GM12878 (cell line): ENCODE data around the gene PCDHGA7. TPM values are rescaled to one million over a fixed set of nuclear protein-coding genes. Genes with fewer than 3 reads are reported as not detected.

ENCODE experiments used
- ATAC-seq: fragments of 200-7000 bp; cut with Tn5 transposase; 3 replicates; pipeline ENCODE4 v1.9.1; 2020; ENCODE audit warnings: mild to moderate bottlenecking, moderate library complexity
- BruUV-seq: library from RNA; stranded (reverse); fragments of 400-500 nt; replicated peaks from 2 replicates; lab custom pipeline; 2021; lab: Mats Ljungman, UMichigan
- CTCF ChIA-PET: fragments of 300-600 bp; sonication (Branson Sonifier 250); formaldehyde crosslinking; extraction: SDS; loops from one replicate; lab custom pipeline; 2021; ENCODE audit warnings: inconsistent platforms; lab: Yijun Ruan, JAX
- POLR2A ChIA-PET: fragments of 350-600 bp; formaldehyde crosslinking; extraction: SDS; loops from one replicate; lab custom pipeline; 2021; ENCODE audit warnings: inconsistent platforms; lab: Charles Lee
- RAD21 ChIA-PET: fragments of 300-600 bp; sonication (Branson Sonifier 250); formaldehyde crosslinking; loops from one replicate; lab custom pipeline; 2023; ENCODE audit warnings: antibody characterized with exemption; ENCODE audit not compliant: unreplicated experiment; lab: Charles Lee
- SMC1A ChIA-PET: fragments of 300-600 bp; sonication (Branson Sonifier 250); formaldehyde crosslinking; loops from one replicate; lab custom pipeline; 2023; ENCODE audit not compliant: unreplicated experiment, uncharacterized antibody; lab: Charles Lee
- DNase-seq: peaks from one replicate; pipeline ENCODE4 v3.0.0-alpha.2; 2011; ENCODE audit warnings: low read depth, low spot score
- FAIRE-seq: peaks from 3 replicates; lab custom pipeline; 2011; peaks lifted over from hg19 to GRCh38; lab: Jason Lieb, UNC
- H2AFZ ChIP-seq: 2 replicates; pipeline ENCODE4 v1.6.0; 2011; ENCODE audit warnings: low read depth, low read length, control low read depth; ENCODE audit not compliant: control insufficient read depth
- H3K27ac ChIP-seq: 2 replicates; pipeline ENCODE4 v1.5.1; 2011; ENCODE audit warnings: control low read depth; ENCODE audit not compliant: control insufficient read depth, insufficient read depth
- H3K27me3 ChIP-seq, 2 experiments: replicated peaks in 1 of 2; 2 replicates each; pipeline versions ENCODE4 v1.6.0 to v1.6.1; 2011; ENCODE audit warnings: low read length in 1 of 2; ENCODE audit not compliant: control insufficient read depth in 2 of 2, insufficient read depth in 2 of 2
- H3K36me3 ChIP-seq, 2 experiments: 2 replicates each; pipeline ENCODE4 v1.5.1; 2011; ENCODE audit warnings: low read length in 1 of 2; ENCODE audit not compliant: control insufficient read depth in 2 of 2, insufficient read depth in 2 of 2
- H3K4me1 ChIP-seq: 2 replicates; pipeline ENCODE4 v1.6.1; 2011; ENCODE audit warnings: mild to moderate bottlenecking, low read length, moderate library complexity, mixed read lengths; ENCODE audit not compliant: control insufficient read depth, insufficient read depth
- H3K4me2 ChIP-seq: 2 replicates; pipeline ENCODE4 v1.6.0; 2011; ENCODE audit warnings: control low read depth; ENCODE audit not compliant: control insufficient read depth, insufficient read depth
- H3K4me3 ChIP-seq: fragments of 200-600 bp; sonication (generic); 2 replicates; pipeline ENCODE4 v1.5.1; 2016
- H3K79me2 ChIP-seq: 2 replicates; pipeline ENCODE4 v1.6.0; 2011; ENCODE audit warnings: low read length; ENCODE audit not compliant: control insufficient read depth, insufficient read depth
- H3K9ac ChIP-seq: 2 replicates; pipeline ENCODE4 v1.8.0; 2011; ENCODE audit warnings: low read length, control low read depth, mixed read lengths; ENCODE audit not compliant: control insufficient read depth, insufficient read depth
- H3K9me3 ChIP-seq: replicated peaks from 3 replicates; pipeline ENCODE4 v1.5.1; 2011; ENCODE audit warnings: mild to moderate bottlenecking, low read length; ENCODE audit not compliant: control insufficient read depth, insufficient read depth
- H4K20me1 ChIP-seq: 2 replicates; pipeline ENCODE4 v1.6.0; 2011; ENCODE audit not compliant: control insufficient read depth, insufficient read depth
- CBFB ChIP-seq: IDR thresholded peaks from 2 replicates; pipeline ENCODE4 v1.6.1; 2016; ENCODE audit warnings: antibody characterized with exemption, low read depth
- JUNB ChIP-seq: IDR thresholded peaks from 2 replicates; pipeline ENCODE4 v1.6.1; 2016; ENCODE audit warnings: antibody characterized with exemption, mild to moderate bottlenecking
- KDM1A ChIP-seq: fragments of 200-600 bp; sonication (generic); IDR thresholded peaks from 2 replicates; pipeline ENCODE4 v1.6.1; 2016; ENCODE audit warnings: borderline replicate concordance
- RAD21 ChIP-seq: IDR thresholded peaks from 2 replicates; pipeline ENCODE4 v1.6.1; 2011; ENCODE audit warnings: mild to moderate bottlenecking, low read depth, low read length, moderate library complexity; ENCODE audit not compliant: insufficient read depth
- SMC3 ChIP-seq: IDR thresholded peaks from 2 replicates; pipeline ENCODE4 v1.6.1; 2011; ENCODE audit warnings: low read length, improper control_type of control experiment, borderline replicate concordance
- ZSCAN29 ChIP-seq: fragments of 450-650 bp; IDR thresholded peaks from 2 replicates; pipeline ENCODE4 v1.6.1; 2017; ENCODE audit warnings: mild to moderate bottlenecking, moderate library complexity
- WGBS: methylation state at CpG from one replicate; pipeline ENCODE4 v1.1.6; 2016; ENCODE audit warnings: low lambda C conversion rate; ENCODE audit not compliant: insufficient replicate concordance, insufficient coverage; ENCODE audit errors: missing lambda C conversion rate; 5-methylcytosine and 5-hydroxymethylcytosine counted together
- in situ Hi-C: fragments of 300-500 bp; cut with MboI; formaldehyde crosslinking; loops from 9 replicates; pipeline ENCODE4 v1.14.3; 2018; ENCODE audit warnings: mixed read lengths
- intact Hi-C: fragments of 100-400 bp; cut with micrococcal nuclease; formaldehyde crosslinking; loops from one replicate; pipeline ENCODE4 v1.14.2; 2022; ENCODE audit not compliant: unreplicated experiment
- polyA plus RNA-seq, 11 experiments: library from polyadenylated mRNA; depleted of rRNA in 4 of 11; unstranded in 6 of 11; stranded (reverse) in 5 of 11; fragments of >200 nt; fragmentation: Nextera tagmentation in 4 of 11; fragmentation: Illumina TruSeq in 1 of 11; extraction: Ambion mirVana in 4 of 11; extraction: Trizol in 1 of 11; gene quantifications; 1 replicate in 1 of 11; 2 replicates in 10 of 11; pipeline versions ENCODE4 v1.2.1 to v1.2.3, GENCODE V29; 2011 to 2016; ENCODE audit warnings: inconsistent platforms in 2 of 11, missing spikeins in 2 of 11, low read depth in 1 of 11
- total RNA-seq, 4 experiments: library from RNA; depleted of rRNA in 3 of 4; stranded (reverse); fragments of >200 nt in 3 of 4; fragmentation: Illumina TruSeq in 1 of 4; extraction: Trizol in 1 of 4; gene quantifications; 2 replicates each; pipeline versions ENCODE4 v1.2.1 to v1.2.3, GENCODE V29; 2013 to 2021
- TF ChIP-seq, protein P1 (sequence below): fragments of 450-650 bp; IDR thresholded peaks from 2 replicates; pipeline ENCODE4 v1.6.1; 2017; ENCODE audit warnings: mild to moderate bottlenecking, moderate library complexity
- TF ChIP-seq, protein P2 (sequence below): fragments of 450-650 bp; formaldehyde crosslinking; IDR thresholded peaks from 2 replicates; pipeline ENCODE4 v1.4.0; 2020; ENCODE audit warnings: mild to moderate bottlenecking, moderate library complexity

Gene PCDHGA7
- total and polyA plus RNA-seq, 10 of the 15 experiments (the other 5 are each of a cell fraction or from before 2014, with no cell fraction given), result 0.01 to 0.18 (median 0.08) TPM; not detected in 3

DNA sequence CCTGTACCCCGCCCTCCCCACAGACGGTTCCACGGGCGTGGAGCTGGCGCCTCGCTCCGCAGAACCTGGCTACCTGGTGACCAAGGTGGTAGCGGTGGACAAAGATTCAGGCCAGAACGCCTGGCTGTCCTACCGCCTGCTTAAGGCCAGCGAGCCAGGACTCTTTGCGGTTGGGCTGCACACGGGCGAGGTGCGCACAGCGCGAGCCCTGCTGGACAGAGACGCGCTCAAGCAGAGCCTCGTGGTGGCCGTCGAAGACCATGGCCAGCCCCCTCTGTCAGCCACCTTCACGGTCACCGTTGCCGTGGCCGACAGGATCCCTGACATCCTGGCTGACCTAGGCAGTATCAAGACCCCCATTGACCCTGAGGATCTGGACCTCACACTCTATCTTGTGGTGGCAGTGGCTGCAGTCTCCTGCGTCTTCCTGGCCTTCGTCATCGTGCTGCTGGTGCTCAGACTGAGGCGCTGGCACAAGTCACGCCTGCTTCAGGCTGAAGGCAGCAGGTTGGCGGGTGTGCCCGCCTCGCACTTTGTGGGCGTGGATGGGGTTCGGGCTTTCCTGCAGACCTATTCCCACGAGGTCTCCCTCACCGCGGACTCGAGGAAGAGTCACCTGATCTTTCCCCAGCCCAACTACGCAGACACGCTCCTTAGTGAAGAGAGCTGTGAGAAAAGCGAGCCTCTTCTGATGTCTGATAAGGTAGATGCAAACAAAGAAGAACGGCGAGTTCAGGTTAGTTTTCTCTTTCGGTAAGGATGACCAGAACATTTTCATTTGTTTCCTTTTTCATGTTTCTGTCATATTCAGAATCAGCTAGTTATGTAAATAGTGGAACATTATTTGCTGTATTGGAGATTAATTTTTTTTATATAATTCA, 16.3 kb upstream of the PCDHGA7 start (continued):
- TF ChIP-seq, protein P1, sequence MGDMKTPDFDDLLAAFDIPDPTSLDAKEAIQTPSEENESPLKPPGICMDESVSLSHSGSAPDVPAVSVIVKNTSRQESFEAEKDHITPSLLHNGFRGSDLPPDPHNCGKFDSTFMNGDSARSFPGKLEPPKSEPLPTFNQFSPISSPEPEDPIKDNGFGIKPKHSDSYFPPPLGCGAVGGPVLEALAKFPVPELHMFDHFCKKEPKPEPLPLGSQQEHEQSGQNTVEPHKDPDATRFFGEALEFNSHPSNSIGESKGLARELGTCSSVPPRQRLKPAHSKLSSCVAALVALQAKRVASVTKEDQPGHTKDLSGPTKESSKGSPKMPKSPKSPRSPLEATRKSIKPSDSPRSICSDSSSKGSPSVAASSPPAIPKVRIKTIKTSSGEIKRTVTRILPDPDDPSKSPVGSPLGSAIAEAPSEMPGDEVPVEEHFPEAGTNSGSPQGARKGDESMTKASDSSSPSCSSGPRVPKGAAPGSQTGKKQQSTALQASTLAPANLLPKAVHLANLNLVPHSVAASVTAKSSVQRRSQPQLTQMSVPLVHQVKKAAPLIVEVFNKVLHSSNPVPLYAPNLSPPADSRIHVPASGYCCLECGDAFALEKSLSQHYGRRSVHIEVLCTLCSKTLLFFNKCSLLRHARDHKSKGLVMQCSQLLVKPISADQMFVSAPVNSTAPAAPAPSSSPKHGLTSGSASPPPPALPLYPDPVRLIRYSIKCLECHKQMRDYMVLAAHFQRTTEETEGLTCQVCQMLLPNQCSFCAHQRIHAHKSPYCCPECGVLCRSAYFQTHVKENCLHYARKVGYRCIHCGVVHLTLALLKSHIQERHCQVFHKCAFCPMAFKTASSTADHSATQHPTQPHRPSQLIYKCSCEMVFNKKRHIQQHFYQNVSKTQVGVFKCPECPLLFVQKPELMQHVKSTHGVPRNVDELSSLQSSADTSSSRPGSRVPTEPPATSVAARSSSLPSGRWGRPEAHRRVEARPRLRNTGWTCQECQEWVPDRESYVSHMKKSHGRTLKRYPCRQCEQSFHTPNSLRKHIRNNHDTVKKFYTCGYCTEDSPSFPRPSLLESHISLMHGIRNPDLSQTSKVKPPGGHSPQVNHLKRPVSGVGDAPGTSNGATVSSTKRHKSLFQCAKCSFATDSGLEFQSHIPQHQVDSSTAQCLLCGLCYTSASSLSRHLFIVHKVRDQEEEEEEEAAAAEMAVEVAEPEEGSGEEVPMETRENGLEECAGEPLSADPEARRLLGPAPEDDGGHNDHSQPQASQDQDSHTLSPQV, result no peak

DNA sequence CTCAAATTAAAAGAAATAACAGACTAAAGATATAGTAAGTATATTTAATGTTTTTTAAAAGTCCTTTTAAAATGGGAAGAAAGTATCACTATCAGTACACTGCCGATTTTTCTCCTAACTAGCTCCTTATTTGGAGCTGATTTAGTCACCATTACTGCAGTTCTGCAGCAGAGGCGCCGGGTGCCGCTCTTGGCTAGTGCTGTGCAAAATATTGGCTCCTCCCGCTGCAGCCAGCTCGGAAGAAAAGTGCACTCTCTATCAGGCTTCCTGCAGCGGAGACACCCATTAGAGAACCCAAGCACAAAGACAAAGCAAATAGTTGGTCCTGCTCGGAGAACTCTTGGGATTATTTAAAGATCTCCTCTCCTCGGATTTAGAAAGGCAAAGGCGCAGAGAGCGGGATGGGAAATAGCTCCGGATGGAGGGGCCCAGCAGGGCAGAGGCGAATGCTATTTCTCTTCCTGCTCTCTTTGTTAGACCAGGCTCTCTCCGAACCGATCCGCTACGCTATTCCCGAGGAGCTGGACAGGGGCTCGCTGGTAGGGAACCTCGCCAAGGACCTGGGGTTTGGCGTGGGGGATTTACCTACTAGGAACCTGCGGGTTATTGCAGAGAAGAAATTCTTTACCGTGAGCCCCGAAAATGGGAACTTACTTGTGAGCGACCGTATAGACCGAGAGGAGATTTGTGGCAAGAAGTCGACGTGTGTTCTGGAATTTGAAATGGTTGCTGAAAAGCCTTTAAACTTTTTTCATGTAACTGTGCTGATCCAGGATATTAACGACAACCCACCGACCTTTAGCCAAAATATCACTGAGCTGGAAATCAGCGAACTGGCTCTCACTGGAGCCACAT, 12.3 kb upstream of the PCDHGA7 start, which contains the start of gene PCDHGB3:
PCDHGB3 (plus strand) TSS at position 249 of the 855 bp plus-strand sequence; CDS start at position 402, 153 bp downstream.
- 13% methylated on average over 32 of the region's 32 CpGs for WGBS
- Histone ChIP-seq H3K4me2 (0 out of 2 replicates have a peak within 1 kb of the TSS, but pooled peaks have one; percentile 17), H3K36me3 (no peaks in the 10 kb centered on the region), H3K27ac (no peak within 1 kb of the TSS), H3K4me1 (no peaks in the 10 kb centered on the region), H2AFZ (peak within 1 kb of the TSS; percentile 75), H3K4me3 (0 out of 2 replicates have a peak within 1 kb of the TSS, but pooled peaks have one; percentile 18), H3K79me2 (no peaks in the 10 kb centered on the region), H3K27me3 (no peaks in the 10 kb centered on the region; a peak in 1 of 4 replicates), H4K20me1 (no peaks in the 10 kb centered on the region), H3K9me3 (peaks cover 25% of the 10 kb centered on the region; the same call in 2 of the 3 replicates), H3K9ac (no peak within 1 kb of the TSS)
- ChIA-PET SMC1A (interaction anchor here (0.6 to 2.6 kb wide), 20 partner anchors 33 to 628 kb away, joined by 3 to 17 read pairs (median 4); partner anchors contain the start of genes PCDHGA10, PCDHGA11, PCDHGA12 and PCDHGC3), CTCF (interaction anchor here (0.6 to 3.2 kb wide), 34 partner anchors 10 to 196 kb away, joined by 3 to 40 read pairs (median 5); partner anchors contain the start of genes PCDHGA10, PCDHGA11, PCDHGA12 and PCDHGB5), POLR2A (interaction anchor here (1.8 kb wide), 1 partner anchor 50 kb away, joined by 7 read pairs; the partner anchor contains the start of gene TAF7), RAD21 (interaction anchor here (0.6 to 2.4 kb wide), 15 partner anchors 12 to 220 kb away, joined by 3 to 24 read pairs (median 4); partner anchors contain the start of genes PCDHGA10, PCDHGA11, PCDHGA12 and PCDHGC3)
- no peak for DNase-seq
- no TSS peak for BruUV-seq
- FAIRE-seq, result no peak
- in situ Hi-C loops, result no loop called here
- peak; percentile 96 for ATAC-seq
- intact Hi-C loops, result no loop called here
- TF ChIP-seq KDM1A (no peak), JUNB (no peak), ZSCAN29 (peak; percentile 79; the same call in 1 of the 2 replicates), SMC3 (peak; percentile 30; the same call in 1 of the 2 replicates), CBFB (no peak), RAD21 (0 out of 2 replicates have a peak, but pooled peaks have one; percentile 1)
- TF ChIP-seq, protein P2, sequence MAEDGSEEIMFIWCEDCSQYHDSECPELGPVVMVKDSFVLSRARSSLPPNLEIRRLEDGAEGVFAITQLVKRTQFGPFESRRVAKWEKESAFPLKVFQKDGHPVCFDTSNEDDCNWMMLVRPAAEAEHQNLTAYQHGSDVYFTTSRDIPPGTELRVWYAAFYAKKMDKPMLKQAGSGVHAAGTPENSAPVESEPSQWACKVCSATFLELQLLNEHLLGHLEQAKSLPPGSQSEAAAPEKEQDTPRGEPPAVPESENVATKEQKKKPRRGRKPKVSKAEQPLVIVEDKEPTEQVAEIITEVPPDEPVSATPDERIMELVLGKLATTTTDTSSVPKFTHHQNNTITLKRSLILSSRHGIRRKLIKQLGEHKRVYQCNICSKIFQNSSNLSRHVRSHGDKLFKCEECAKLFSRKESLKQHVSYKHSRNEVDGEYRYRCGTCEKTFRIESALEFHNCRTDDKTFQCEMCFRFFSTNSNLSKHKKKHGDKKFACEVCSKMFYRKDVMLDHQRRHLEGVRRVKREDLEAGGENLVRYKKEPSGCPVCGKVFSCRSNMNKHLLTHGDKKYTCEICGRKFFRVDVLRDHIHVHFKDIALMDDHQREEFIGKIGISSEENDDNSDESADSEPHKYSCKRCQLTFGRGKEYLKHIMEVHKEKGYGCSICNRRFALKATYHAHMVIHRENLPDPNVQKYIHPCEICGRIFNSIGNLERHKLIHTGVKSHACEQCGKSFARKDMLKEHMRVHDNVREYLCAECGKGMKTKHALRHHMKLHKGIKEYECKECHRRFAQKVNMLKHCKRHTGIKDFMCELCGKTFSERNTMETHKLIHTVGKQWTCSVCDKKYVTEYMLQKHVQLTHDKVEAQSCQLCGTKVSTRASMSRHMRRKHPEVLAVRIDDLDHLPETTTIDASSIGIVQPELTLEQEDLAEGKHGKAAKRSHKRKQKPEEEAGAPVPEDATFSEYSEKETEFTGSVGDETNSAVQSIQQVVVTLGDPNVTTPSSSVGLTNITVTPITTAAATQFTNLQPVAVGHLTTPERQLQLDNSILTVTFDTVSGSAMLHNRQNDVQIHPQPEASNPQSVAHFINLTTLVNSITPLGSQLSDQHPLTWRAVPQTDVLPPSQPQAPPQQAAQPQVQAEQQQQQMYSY (CRISPR knock-in tag), result no peak
